NT2/D1 (cell line): ENCODE data around the gene FBXL7.

Experiments
- SUZ12 ChIP-seq: IDR thresholded peaks from 2 replicates; pipeline ENCODE4 v1.6.1; 2011; ENCODE audit not compliant: insufficient read length, insufficient read depth; ENCODE audit errors: extremely low read depth
- YY1 ChIP-seq: IDR thresholded peaks from 2 replicates; pipeline ENCODE4 v1.6.1; 2011; ENCODE audit not compliant: insufficient read length, insufficient read depth

GRCh38 chr5:15577132-15577531 lies 77.2 kb downstream of the FBXL7 start:
- TF ChIP-seq YY1, result no peak
- no peak for TF ChIP-seq SUZ12
